Omental fat pad (tissue), 4 donors: ENCODE measurements around the gene VTCN1. TPM values are rescaled to one million over a fixed set of nuclear protein-coding genes. Genes with fewer than 3 reads are reported as not detected.
A peak's percentile ranks its signal among the peaks of the same experiment; 100 is the strongest.
"Not testable (repeated sequence)": the region's sequence is repeated elsewhere in the genome, so short reads cannot be mapped to it uniquely, and the experiment has no call there.

Experiments used
- ATAC-seq: fragments of 150-250 bp; one replicate; pipeline ENCODE4 v1.9.1; 2016; ENCODE audit warnings: mild to moderate bottlenecking, moderate library complexity; ENCODE audit not compliant: low FRiP score
- DNase-seq: peaks from one replicate; pipeline ENCODE4 v3.0.0-alpha.2; 2019; ENCODE audit warnings: low spot score
- total RNA-seq, 4 donors: library from RNA; depleted of rRNA; stranded (reverse); fragments of >200 nt; gene quantifications; one replicate each; pipeline ENCODE4 v1.1.0, GENCODE V29; 2016
- TF ChIP-seq, protein P1 (sequence below), 3 donors: fragments of 450-650 bp; IDR thresholded peaks; one replicate each; pipeline ENCODE4 v1.5.1; 2016 to 2017; ENCODE audit warnings: antibody characterized with exemption in 3 of 3, mild to moderate bottlenecking in 3 of 3, moderate library complexity in 2 of 3

Gene VTCN1
- total RNA-seq, 4 donors from 2014 or later, result not detected

DNA sequence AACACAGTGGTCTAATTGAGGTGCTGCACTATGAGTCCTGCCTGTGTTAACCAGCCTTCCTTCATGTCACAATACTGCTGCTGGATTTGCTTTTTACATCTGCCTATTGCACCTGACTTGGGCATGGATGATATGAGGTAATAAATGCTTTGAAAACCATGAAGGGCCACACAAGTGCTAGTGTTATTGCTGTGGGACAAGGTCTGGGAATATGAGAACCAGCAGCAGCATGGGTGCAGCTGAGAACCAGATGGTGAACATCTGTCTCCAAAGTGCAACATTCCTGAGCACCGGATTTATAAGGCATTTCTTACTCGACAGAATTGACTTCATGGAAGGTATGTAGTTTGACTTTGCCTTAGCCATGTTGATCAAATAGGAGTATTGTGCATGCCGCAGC is 105.7 kb downstream of the VTCN1 start:
- ATAC-seq, result no peak
- TF ChIP-seq, protein P1, sequence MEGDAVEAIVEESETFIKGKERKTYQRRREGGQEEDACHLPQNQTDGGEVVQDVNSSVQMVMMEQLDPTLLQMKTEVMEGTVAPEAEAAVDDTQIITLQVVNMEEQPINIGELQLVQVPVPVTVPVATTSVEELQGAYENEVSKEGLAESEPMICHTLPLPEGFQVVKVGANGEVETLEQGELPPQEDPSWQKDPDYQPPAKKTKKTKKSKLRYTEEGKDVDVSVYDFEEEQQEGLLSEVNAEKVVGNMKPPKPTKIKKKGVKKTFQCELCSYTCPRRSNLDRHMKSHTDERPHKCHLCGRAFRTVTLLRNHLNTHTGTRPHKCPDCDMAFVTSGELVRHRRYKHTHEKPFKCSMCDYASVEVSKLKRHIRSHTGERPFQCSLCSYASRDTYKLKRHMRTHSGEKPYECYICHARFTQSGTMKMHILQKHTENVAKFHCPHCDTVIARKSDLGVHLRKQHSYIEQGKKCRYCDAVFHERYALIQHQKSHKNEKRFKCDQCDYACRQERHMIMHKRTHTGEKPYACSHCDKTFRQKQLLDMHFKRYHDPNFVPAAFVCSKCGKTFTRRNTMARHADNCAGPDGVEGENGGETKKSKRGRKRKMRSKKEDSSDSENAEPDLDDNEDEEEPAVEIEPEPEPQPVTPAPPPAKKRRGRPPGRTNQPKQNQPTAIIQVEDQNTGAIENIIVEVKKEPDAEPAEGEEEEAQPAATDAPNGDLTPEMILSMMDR (IDR thresholded peaks at IDR 0.05), result no peak
- no peak for DNase-seq

DNA sequence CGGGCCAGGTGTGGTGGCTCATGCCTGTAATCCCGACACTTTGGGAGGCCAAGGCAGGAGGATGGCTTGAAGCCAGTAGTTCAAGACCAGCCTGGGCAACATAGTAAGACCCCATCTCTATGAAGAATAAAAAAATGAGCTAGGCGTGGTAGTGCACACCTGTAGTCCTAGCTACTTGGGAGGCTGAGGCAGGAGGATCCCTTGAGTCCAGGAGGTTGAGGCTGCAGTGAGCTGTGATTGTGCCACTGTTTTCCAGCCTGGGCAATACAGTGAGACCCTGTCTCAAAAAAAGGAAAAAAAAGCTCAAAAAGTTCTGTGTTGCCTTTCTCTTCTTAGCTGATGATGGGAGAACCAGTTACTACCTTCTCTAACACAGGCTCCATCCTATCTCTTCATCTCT is 108.9 kb downstream of the VTCN1 start:
- not testable (repeated sequence) for ATAC-seq

DNA sequence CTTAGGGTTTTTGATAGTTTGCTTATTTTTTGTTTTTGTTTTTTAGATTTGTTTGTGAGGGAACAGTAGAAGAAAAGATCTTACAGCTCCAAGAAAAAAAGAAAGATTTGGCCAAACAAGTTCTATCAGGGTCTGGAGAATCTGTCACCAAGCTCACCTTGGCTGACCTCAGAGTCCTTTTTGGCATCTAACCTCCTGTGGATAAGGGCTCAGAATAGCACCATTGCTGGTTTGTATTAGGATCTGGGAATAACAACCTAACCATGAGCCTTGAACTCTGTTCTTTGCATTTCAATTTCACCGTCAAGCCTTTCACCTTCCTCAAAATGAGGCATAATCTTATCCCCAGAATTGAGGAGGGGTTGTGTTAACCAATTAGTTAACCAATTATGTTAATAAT is 109.4 kb downstream of the VTCN1 start:
- TF ChIP-seq, protein P1 (IDR thresholded peaks at IDR 0.05), result no peak
- DNase-seq, result no peak
- ATAC-seq, result no peak

More for the DNA sequence above, 108.9 kb downstream of the VTCN1 start:
- DNase-seq, result not testable (repeated sequence)

GRCh38 chr1:117098287-117098890 is 112.3 kb downstream of the VTCN1 start:
- TF ChIP-seq, protein P1 (IDR thresholded peaks at IDR 0.05), result no peak
- ATAC-seq, result no peak

GRCh38 chr1:117097443-117097842 is 113.3 kb downstream of the VTCN1 start:
- TF ChIP-seq, protein P1 (IDR thresholded peaks at IDR 0.05), result no peak
- no peak for ATAC-seq
- DNase-seq, result no peak

More at GRCh38 chr1:117098287-117098890, 112.3 kb downstream of the VTCN1 start:
- no peak for DNase-seq

DNA sequence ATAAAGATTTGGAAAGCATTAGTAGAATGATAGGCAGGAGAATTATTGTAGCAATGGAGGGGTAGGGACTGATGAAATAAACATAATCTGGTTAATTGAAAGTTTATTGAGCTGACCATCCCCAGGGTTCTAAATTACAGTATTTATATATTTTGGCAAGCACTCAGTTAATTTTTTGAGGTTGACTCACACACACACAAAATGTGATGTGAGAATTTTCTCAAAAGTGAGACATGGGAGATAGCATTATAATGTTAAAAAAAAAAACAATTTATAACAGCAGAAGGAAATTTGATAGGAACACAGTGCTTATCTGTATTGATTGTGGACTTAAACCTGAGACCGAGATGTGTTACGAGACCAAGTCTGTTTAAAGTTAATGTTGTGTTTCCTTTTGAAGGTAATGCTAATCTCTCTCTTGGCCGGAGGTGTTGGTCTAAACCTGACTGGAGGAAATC is 113.7 kb downstream of the VTCN1 start:
- TF ChIP-seq, protein P1 (IDR thresholded peaks at IDR 0.05), result no peak
- no peak for DNase-seq
- ATAC-seq, result no peak

- DNase-seq, result no peak
- peak; percentile 68 for ATAC-seq
Observed at GRCh38 chr1:117094841-117095604, 115.7 kb downstream of the VTCN1 start.

More at GRCh38 chr1:117094841-117095604, 115.7 kb downstream of the VTCN1 start:
- TF ChIP-seq, protein P1 (IDR thresholded peaks at IDR 0.05), result no peak
